Choroid plexus epithelial cell (primary cell): ENCODE results near the gene ARHGAP42.
A peak's percentile ranks its signal among the peaks of the same experiment; 100 is the strongest.

Experiments used
- DNase-seq: peaks from one replicate; pipeline ENCODE4 v3.0.0-alpha.2; 2010; ENCODE audit warnings: low read depth
- H3K4me3 ChIP-seq: 2 replicates; pipeline ENCODE4 v1.5.1; 2011; ENCODE audit warnings: low read depth, mild to moderate bottlenecking, control low read depth, low read length, moderate library complexity
- CTCF ChIP-seq: conservative IDR thresholded peaks from 2 replicates; pipeline ENCODE4 v1.5.1; 2011; ENCODE audit warnings: low read depth, mild to moderate bottlenecking, control low read depth, inconsistent platforms, low read length, moderate library complexity

The ARHGAP42 gene

GRCh38 chr11:100929377-100929776 lies 242.3 kb downstream of the ARHGAP42 start:
- peak; percentile 66 for DNase-seq
- no peak for TF ChIP-seq CTCF
- H3K4me3 ChIP-seq, result no peak overlapping the region

GRCh38 chr11:100930185-100930778 lies 243.2 kb downstream of the ARHGAP42 start:
- peak; percentile 88 for DNase-seq
- peak overlapping the region; percentile 31 for H3K4me3 ChIP-seq
- TF ChIP-seq CTCF, result peak; percentile 51

- TF ChIP-seq CTCF, result peak; percentile 50
- peak; percentile 73 for DNase-seq
- H3K4me3 ChIP-seq, result no peak overlapping the region
Measured at GRCh38 chr11:100932474-100933100, 245.5 kb downstream of the ARHGAP42 start.

- TF ChIP-seq CTCF, result no peak
- no peak for DNase-seq
- H3K4me3 ChIP-seq, result no peak overlapping the region
Measured at GRCh38 chr11:100936781-100937180, 249.7 kb downstream of the ARHGAP42 start.

- no peak for TF ChIP-seq CTCF
- DNase-seq, result peak; percentile 67
- no peak overlapping the region for H3K4me3 ChIP-seq
Measured at GRCh38 chr11:100939571-100939970, 252.5 kb downstream of the ARHGAP42 start.

- H3K4me3 ChIP-seq, result no peak overlapping the region
- DNase-seq, result no peak
- no peak for TF ChIP-seq CTCF
Measured at GRCh38 chr11:100940111-100940510, 253.0 kb downstream of the ARHGAP42 start.

- TF ChIP-seq CTCF, result no peak
- no peak for DNase-seq
- no peak overlapping the region for H3K4me3 ChIP-seq
Measured at GRCh38 chr11:100941033-100941432, 253.9 kb downstream of the ARHGAP42 start.
